Measurements from ENCODE around the gene NTN4.
"Not testable (repeated sequence)": the region's sequence is repeated elsewhere in the genome, so short reads cannot be mapped to it uniquely, and the experiment has no call there.

The NTN4 gene

GRCh38 chr12:95796225-95796981, 5.8 kb upstream of the NTN4 start:
- no peak for DNase-seq (ENCODE audit: low spot score)

GRCh38 chr12:95790917-95791849, 619 bp upstream of the NTN4 start:
- DNase-seq (ENCODE audit: low spot score): peak; percentile 14

- no peak for DNase-seq (ENCODE audit: low spot score)
Measured at GRCh38 chr12:95789126-95790032, 1.2 kb downstream of the NTN4 start.

GRCh38 chr12:95788637-95789036, 1.9 kb downstream of the NTN4 start:
- no peak for DNase-seq (ENCODE audit: low spot score)

GRCh38 chr12:95787274-95787818, 3.2 kb downstream of the NTN4 start:
- no peak for DNase-seq (ENCODE audit: low spot score)

GRCh38 chr12:95784915-95785314, 5.6 kb downstream of the NTN4 start:
- no peak for DNase-seq (ENCODE audit: low spot score)

GRCh38 chr12:95784286-95784685, 6.3 kb downstream of the NTN4 start:
- DNase-seq (ENCODE audit: low spot score): no peak

- not testable (repeated sequence) for DNase-seq (ENCODE audit: low spot score)
Measured at GRCh38 chr12:95775466-95775865, 15.1 kb downstream of the NTN4 start.

GRCh38 chr12:95774311-95775045, 16.1 kb downstream of the NTN4 start:
- DNase-seq (ENCODE audit: low spot score): no peak

GRCh38 chr12:95773320-95773719, 17.2 kb downstream of the NTN4 start:
- DNase-seq (ENCODE audit: low spot score): no peak

- no peak for DNase-seq (ENCODE audit: low spot score)
Measured at GRCh38 chr12:95767703-95768102, 22.9 kb downstream of the NTN4 start.

GRCh38 chr12:95766356-95767019, 24.1 kb downstream of the NTN4 start:
- no peak for DNase-seq (ENCODE audit: low spot score)

GRCh38 chr12:95764848-95765247, 25.7 kb downstream of the NTN4 start:
- DNase-seq (ENCODE audit: low spot score): no peak

- no peak for DNase-seq (ENCODE audit: low spot score)
Measured at GRCh38 chr12:95763809-95764253, 26.7 kb downstream of the NTN4 start.

- DNase-seq (ENCODE audit: low spot score): no peak
Measured at GRCh38 chr12:95762123-95762785, 28.3 kb downstream of the NTN4 start.

- no peak for DNase-seq (ENCODE audit: low spot score)
Measured at GRCh38 chr12:95760371-95760770, 30.2 kb downstream of the NTN4 start.

- no peak for DNase-seq (ENCODE audit: low spot score)
Measured at GRCh38 chr12:95759718-95760117, 30.8 kb downstream of the NTN4 start.

- DNase-seq (ENCODE audit: low spot score): no peak
Measured at GRCh38 chr12:95759039-95759438, 31.5 kb downstream of the NTN4 start.

GRCh38 chr12:95756362-95756761, 34.2 kb downstream of the NTN4 start:
- no peak for DNase-seq (ENCODE audit: low spot score)

All from cerebellar cortex (tissue), 1 donor.